ENCODE measurements around the gene GET4. TPM values are rescaled to one million over a fixed set of nuclear protein-coding genes. Genes with fewer than 3 reads are reported as not detected.
"Not testable (repeated sequence)": the region's sequence is repeated elsewhere in the genome, so short reads cannot be mapped to it uniquely, and the experiment has no call there.

Gene GET4
- polyA plus RNA-seq, 4 donors, result 29.7 to 67.4 (median 51.2) TPM

GRCh38 chr7:939843-940242, 63.5 kb downstream of the GET4 start:
- no peak for DNase-seq (ENCODE audit: low read depth in 4 of 4, low spot score in 2 of 4)

- no peak for DNase-seq (ENCODE audit: low read depth in 4 of 4, low spot score in 2 of 4)
Observed at GRCh38 chr7:940599-941408, 64.5 kb downstream of the GET4 start.

GRCh38 chr7:943793-944192, 67.4 kb downstream of the GET4 start:
- not testable (repeated sequence) for DNase-seq (ENCODE audit: low read depth in 4 of 4, low spot score in 2 of 4)

GRCh38 chr7:944744-945143, 68.4 kb downstream of the GET4 start:
- DNase-seq (ENCODE audit: low read depth in 4 of 4, low spot score in 2 of 4), result no peak

- no peak for DNase-seq (ENCODE audit: low read depth in 4 of 4, low spot score in 2 of 4)
Observed at GRCh38 chr7:945147-945555, 68.8 kb downstream of the GET4 start.

GRCh38 chr7:945556-946255, 69.4 kb downstream of the GET4 start:
- DNase-seq (ENCODE audit: low read depth in 4 of 4, low spot score in 2 of 4), result peak in 2 of 4 donors; percentile 47 to 49

Other genes with a start within 250 kb of the GET4 start
- gene DNAAF5, start 149.9 kb upstream of the GET4 start, polyA plus RNA-seq (ENCODE audit: insufficient read length in 4 of 4), result 10 to 100 TPM; 29.2 to 45.5 (median 36.3) TPM
- gene PRKAR1B, start 149.3 kb upstream of the GET4 start, polyA plus RNA-seq (ENCODE audit: insufficient read length in 4 of 4), result 10 to 100 TPM; 39.3 to 48.7 (median 42.8) TPM
- gene SUN1, start 44.1 kb upstream of the GET4 start, polyA plus RNA-seq (ENCODE audit: insufficient read length in 4 of 4), result 100 to 1,000 TPM; 107 to 191 (median 147) TPM
- gene ADAP1, start 78.1 kb downstream of the GET4 start, polyA plus RNA-seq (ENCODE audit: insufficient read length in 4 of 4), result 10 to 100 TPM; 11.5 to 22.3 (median 18.5) TPM
- gene COX19, start 99.0 kb downstream of the GET4 start, polyA plus RNA-seq (ENCODE audit: insufficient read length in 4 of 4), result 10 to 100 TPM; 10.3 to 17.0 (median 14.8) TPM
- 1 to 10 TPM; 1.9 to 6.1 (median 2.9) TPM for gene CYP2W1, start 106.6 kb downstream of the GET4 start, polyA plus RNA-seq (ENCODE audit: insufficient read length in 4 of 4)
- gene GPR146, start 168.0 kb downstream of the GET4 start, polyA plus RNA-seq (ENCODE audit: insufficient read length in 4 of 4), result 1 to 10 TPM; 1.9 to 5.5 (median 4.3) TPM
- 1 to 10 TPM; 5.0 to 6.9 (median 6.6) TPM for gene GPER1, start 211.6 kb downstream of the GET4 start, polyA plus RNA-seq (ENCODE audit: insufficient read length in 4 of 4)